IPS-NIHi7 (cell line): ENCODE measurements around the gene NOTCH2.

Experiments
- DNase-seq: peaks from one replicate; pipeline ENCODE4 v3.0.0; 2012; ENCODE audit warnings: mixed read lengths; ENCODE audit errors: extremely low spot score

NOTCH2 gene

GRCh38 chr1:119975006-119975405, 94.5 kb downstream of the NOTCH2 start:
- no peak for DNase-seq

- DNase-seq = no peak
Observed at GRCh38 chr1:119974013-119974412, 95.4 kb downstream of the NOTCH2 start.

GRCh38 chr1:119971710-119972570, 97.5 kb downstream of the NOTCH2 start:
- DNase-seq = no peak

- no peak for DNase-seq
Observed at GRCh38 chr1:119968601-119969000, 100.9 kb downstream of the NOTCH2 start.

- peak; percentile 68 for DNase-seq
Observed at GRCh38 chr1:119968068-119968492, 101.4 kb downstream of the NOTCH2 start.

GRCh38 chr1:119966681-119967080, 102.8 kb downstream of the NOTCH2 start:
- no peak for DNase-seq

GRCh38 chr1:119966020-119966419, 103.4 kb downstream of the NOTCH2 start:
- DNase-seq = no peak

GRCh38 chr1:119964673-119965363, 104.6 kb downstream of the NOTCH2 start:
- DNase-seq = no peak

- DNase-seq = no peak
Observed at GRCh38 chr1:119962296-119962968, 107.0 kb downstream of the NOTCH2 start.

GRCh38 chr1:119960501-119960900, 109.0 kb downstream of the NOTCH2 start:
- no peak for DNase-seq

- DNase-seq = no peak
Observed at GRCh38 chr1:119959268-119960220, 109.9 kb downstream of the NOTCH2 start.

GRCh38 chr1:119958223-119958622, 111.2 kb downstream of the NOTCH2 start:
- no peak for DNase-seq

GRCh38 chr1:119956306-119956705, 113.2 kb downstream of the NOTCH2 start:
- DNase-seq = no peak

GRCh38 chr1:119954476-119955422, 114.7 kb downstream of the NOTCH2 start:
- no peak for DNase-seq

- DNase-seq = no peak
Observed at GRCh38 chr1:119953266-119953998, 116.0 kb downstream of the NOTCH2 start.

GRCh38 chr1:119952496-119952895, 117.0 kb downstream of the NOTCH2 start:
- no peak for DNase-seq

GRCh38 chr1:119948342-119949214, 120.9 kb downstream of the NOTCH2 start:
- DNase-seq = peak; percentile 79

- DNase-seq = no peak
Observed at GRCh38 chr1:119947468-119947867, 122.0 kb downstream of the NOTCH2 start.
